HG02884 (cell line): ENCODE results near the gene TENT5A.
"Not testable (repeated sequence)": the region's sequence is repeated elsewhere in the genome, so short reads cannot be mapped to it uniquely, and the experiment has no call there.

Experiments used
- ATAC-seq: cut with Tn5 transposase; IDR thresholded peaks from one replicate; pipeline ENCODE4 v1.9.1; 2021; ENCODE audit warnings: mild to moderate bottlenecking, moderate library complexity; ENCODE audit not compliant: unreplicated experiment

Gene TENT5A

GRCh38 chr6:81751388-81752083 lies 945 bp downstream of the TENT5A start:
- ATAC-seq, result no peak

GRCh38 chr6:81750681-81751387 lies 1.6 kb downstream of the TENT5A start:
- no peak for ATAC-seq

GRCh38 chr6:81750200-81750599 lies 2.3 kb downstream of the TENT5A start:
- no peak for ATAC-seq

- ATAC-seq, result no peak
Observed at GRCh38 chr6:81749707-81750106, 2.8 kb downstream of the TENT5A start.

GRCh38 chr6:81748994-81749393 lies 3.5 kb downstream of the TENT5A start:
- ATAC-seq, result no peak

- no peak for ATAC-seq
Observed at GRCh38 chr6:81747327-81747726, 5.2 kb downstream of the TENT5A start.

- ATAC-seq, result no peak
Observed at GRCh38 chr6:81744131-81744530, 8.3 kb downstream of the TENT5A start.

- ATAC-seq, result no peak
Observed at GRCh38 chr6:81743649-81744048, 8.8 kb downstream of the TENT5A start.

- no peak for ATAC-seq
Observed at GRCh38 chr6:81741689-81742088, 10.8 kb downstream of the TENT5A start.

GRCh38 chr6:81740591-81740990 lies 11.9 kb downstream of the TENT5A start:
- not testable (repeated sequence) for ATAC-seq

GRCh38 chr6:81739230-81740195 lies 13.0 kb downstream of the TENT5A start:
- no peak for ATAC-seq

- no peak for ATAC-seq
Observed at GRCh38 chr6:81736428-81736827, 16.1 kb downstream of the TENT5A start.

- no peak for ATAC-seq
Observed at GRCh38 chr6:81735756-81736380, 16.6 kb downstream of the TENT5A start.

- ATAC-seq, result no peak
Observed at GRCh38 chr6:81734500-81735150, 17.9 kb downstream of the TENT5A start.

- ATAC-seq, result no peak
Observed at GRCh38 chr6:81734081-81734480, 18.4 kb downstream of the TENT5A start.

- ATAC-seq, result no peak
Observed at GRCh38 chr6:81731814-81732213, 20.7 kb downstream of the TENT5A start.

- ATAC-seq, result no peak
Observed at GRCh38 chr6:81727876-81728517, 24.5 kb downstream of the TENT5A start.

GRCh38 chr6:81725127-81725526 lies 27.4 kb downstream of the TENT5A start:
- no peak for ATAC-seq

- ATAC-seq, result no peak
Observed at GRCh38 chr6:81722506-81723223, 29.8 kb downstream of the TENT5A start.
